Upper lobe of left lung (tissue), 4 donors: ENCODE measurements around the gene CALML6.

Experiments
- CTCF ChIP-seq, 6 experiments: fragments of 450-650 bp in 4 of 6; fragments of 200-600 bp in 2 of 6; sonication (generic) in 2 of 6; IDR thresholded peaks; one replicate each; pipeline ENCODE4 v1.5.1; 2016 to 2019; ENCODE audit warnings: antibody characterized with exemption in 6 of 6
- EP300 ChIP-seq, 4 donors: sonication (generic); formaldehyde crosslinking; IDR thresholded peaks; one replicate each; pipeline ENCODE4 v1.5.1; 2017; ENCODE audit warnings: antibody characterized with exemption in 4 of 4, control low read depth in 2 of 4
- POLR2A ChIP-seq, 4 donors: fragments of 450-650 bp; IDR thresholded peaks; one replicate each; pipeline ENCODE4 v1.5.1; 2016 to 2017; ENCODE audit warnings: antibody characterized with exemption in 4 of 4, mild to moderate bottlenecking in 2 of 4

GRCh38 chr1:1924386-1924785, 9.3 kb downstream of the CALML6 start:
- TF ChIP-seq POLR2A (IDR thresholded peaks at IDR 0.05) = no peak
- no peak for TF ChIP-seq CTCF (IDR thresholded peaks at IDR 0.05)
- no peak for TF ChIP-seq EP300 (IDR thresholded peaks at IDR 0.05)
